Measurements from ENCODE around the gene TAF11L14. TPM values are rescaled to one million over a fixed set of nuclear protein-coding genes. Genes with fewer than 3 reads are reported as not detected.
"Not testable (repeated sequence)": the region's sequence is repeated elsewhere in the genome, so short reads cannot be mapped to it uniquely, and the experiment has no call there.

The TAF11L14 gene
- total and polyA plus RNA-seq, 9 of the 15 experiments (the other 6 are each of a cell fraction or from before 2014, with no cell fraction given): not detected

DNA sequence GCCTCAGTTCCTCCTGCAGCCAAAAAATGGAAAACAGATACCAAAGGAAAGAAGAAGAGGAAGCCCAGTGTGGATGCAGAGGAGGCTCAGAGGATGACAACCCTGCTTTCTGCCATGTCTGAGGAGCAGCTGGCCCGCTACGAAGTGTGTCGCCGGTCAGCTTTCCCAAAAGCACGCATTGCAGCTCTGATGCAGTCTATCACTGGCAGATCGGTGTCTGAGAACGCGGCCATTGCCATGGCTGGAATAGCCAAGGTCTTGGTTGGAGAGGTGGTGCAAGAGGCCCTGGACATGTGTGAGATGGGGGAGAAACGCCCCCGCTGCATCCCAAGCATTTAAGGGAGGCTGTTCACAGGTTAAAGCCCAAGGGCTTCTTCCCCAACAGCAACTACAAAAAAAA is 15.0 kb downstream of the TAF11L14 start:
- H3K4me2 ChIP-seq (ENCODE audit: insufficient read depth, low read length); H4K20me1 ChIP-seq (replicated peaks; ENCODE audit: control insufficient read depth, insufficient read depth, low read length); H3K4me3 ChIP-seq; in situ Hi-C loops (cut with MboI); intact Hi-C loops (cut with micrococcal nuclease); H3K9me3 ChIP-seq (replicated peaks; ENCODE audit: control insufficient read depth, insufficient read depth, low read depth, low read length); H3K27me3 ChIP-seq (ENCODE audit: control insufficient read depth in 2 of 2, insufficient read depth in 2 of 2, low read length in 2 of 2); H3K27ac ChIP-seq (ENCODE audit: extremely low read depth, low read depth, low read length); H3K9me1 ChIP-seq (ENCODE audit: control insufficient read depth, insufficient read depth, low read length); H3K9ac ChIP-seq (ENCODE audit: insufficient read depth in 1 of 2, low read depth in 2 of 2, low read length in 2 of 2); ATAC-seq; H3K79me2 ChIP-seq (ENCODE audit: control insufficient read depth, insufficient read depth, low read length); H3K36me3 ChIP-seq (ENCODE audit: control insufficient read depth, insufficient read depth, low read length); DNase-seq (ENCODE audit: extremely low read depth in 1 of 4, low spot score in 3 of 4); POLR2A ChIA-PET; CTCF ChIA-PET (ENCODE audit: low intra/inter-chr PET ratio); FAIRE-seq; BruUV-seq (replicated peaks); H2AFZ ChIP-seq (ENCODE audit: low read depth, low read length); H3K4me1 ChIP-seq (replicated peaks in 1 of 2; ENCODE audit: control insufficient read depth in 2 of 2, insufficient read depth in 2 of 2, low read length in 2 of 2): not testable (repeated sequence)
- WGBS (ENCODE audit: insufficient coverage, low coverage, missing lambda C conversion rate): 0% methylated on average over 10 of the region's 10 CpGs

GRCh38 chr5:17655201-17655759 is 21.0 kb downstream of the TAF11L14 start:
- in situ Hi-C loops (cut with MboI); H3K27ac ChIP-seq (ENCODE audit: extremely low read depth, low read depth, low read length); H3K27me3 ChIP-seq (ENCODE audit: control insufficient read depth in 2 of 2, insufficient read depth in 2 of 2, low read length in 2 of 2); ATAC-seq; H2AFZ ChIP-seq (ENCODE audit: low read depth, low read length); H3K36me3 ChIP-seq (ENCODE audit: control insufficient read depth, insufficient read depth, low read length); BruUV-seq (replicated peaks); H4K20me1 ChIP-seq (replicated peaks; ENCODE audit: control insufficient read depth, insufficient read depth, low read length); H3K79me2 ChIP-seq (ENCODE audit: control insufficient read depth, insufficient read depth, low read length); intact Hi-C loops (cut with micrococcal nuclease); FAIRE-seq; DNase-seq (ENCODE audit: extremely low read depth in 1 of 4, low spot score in 3 of 4); CTCF ChIA-PET (ENCODE audit: low intra/inter-chr PET ratio); POLR2A ChIA-PET; H3K9ac ChIP-seq (ENCODE audit: insufficient read depth in 1 of 2, low read depth in 2 of 2, low read length in 2 of 2); H3K4me1 ChIP-seq (replicated peaks in 1 of 2; ENCODE audit: control insufficient read depth in 2 of 2, insufficient read depth in 2 of 2, low read length in 2 of 2); H3K9me1 ChIP-seq (ENCODE audit: control insufficient read depth, insufficient read depth, low read length); H3K9me3 ChIP-seq (replicated peaks; ENCODE audit: control insufficient read depth, insufficient read depth, low read depth, low read length); H3K4me2 ChIP-seq (ENCODE audit: insufficient read depth, low read length); H3K4me3 ChIP-seq: not testable (repeated sequence)
- WGBS (ENCODE audit: insufficient coverage, low coverage, missing lambda C conversion rate): 7% methylated on average over 29 of the region's 32 CpGs

Measured in K562 (cell line).